Keratinocyte (primary cell): Measurements from ENCODE around the gene STK24. TPM values are rescaled to one million over a fixed set of nuclear protein-coding genes. Genes with fewer than 3 reads are reported as not detected.

ENCODE experiments used
- DNase-seq: peaks from one replicate; pipeline ENCODE4 v3.0.0-alpha.2; 2011; ENCODE audit warnings: low read depth, missing footprints, low spot score
- FAIRE-seq: peaks from 2 replicates; lab custom pipeline; 2011; peaks lifted over from hg19 to GRCh38; lab: Jason Lieb, UNC
- H2AFZ ChIP-seq: 2 replicates; pipeline ENCODE4 v1.6.0; 2012; ENCODE audit warnings: low read length, control low read depth, inconsistent platforms; ENCODE audit not compliant: control insufficient read depth
- H3K27ac ChIP-seq: 2 replicates; pipeline ENCODE4 v1.5.1; 2011; ENCODE audit warnings: low read length; ENCODE audit not compliant: control insufficient read depth, insufficient read depth
- H3K27me3 ChIP-seq: 3 replicates; pipeline ENCODE4 v1.6.0; 2011; ENCODE audit warnings: low read length; ENCODE audit not compliant: control insufficient read depth, insufficient read depth; ENCODE audit errors: extremely low read depth
- H3K36me3 ChIP-seq, 2 experiments: 2 replicates in 1 of 2; 3 replicates in 1 of 2; pipeline ENCODE4 v1.5.1; 2011; ENCODE audit warnings: low read length in 2 of 2, mild to moderate bottlenecking in 1 of 2; ENCODE audit not compliant: control insufficient read depth in 2 of 2, insufficient read depth in 2 of 2; ENCODE audit errors: extremely low read depth in 1 of 2
- H3K4me1 ChIP-seq: 3 replicates; pipeline ENCODE4 v1.5.1; 2011; ENCODE audit warnings: low read length; ENCODE audit not compliant: control insufficient read depth, insufficient read depth; ENCODE audit errors: extremely low read depth
- H3K4me2 ChIP-seq: 3 replicates; pipeline ENCODE4 v1.6.0; 2011; ENCODE audit warnings: low read depth, low read length; ENCODE audit not compliant: control insufficient read depth, insufficient read depth; ENCODE audit errors: extremely low read depth
- H3K4me3 ChIP-seq, 3 experiments: fragments of 200-600 bp in 1 of 3; sonication (generic) in 1 of 3; 2 replicates in 2 of 3; 3 replicates in 1 of 3; pipeline ENCODE4 v1.5.1; 2011 to 2016; ENCODE audit warnings: low read length in 3 of 3, mild to moderate bottlenecking in 3 of 3, control low read depth in 2 of 3, inconsistent platforms in 1 of 3, low read depth in 1 of 3, mixed read lengths in 1 of 3, mixed run types in 1 of 3, moderate library complexity in 1 of 3; ENCODE audit not compliant: control insufficient read depth in 2 of 3, insufficient read depth in 2 of 3; ENCODE audit errors: extremely low read depth in 1 of 3
- H3K79me2 ChIP-seq: 2 replicates; pipeline ENCODE4 v1.6.0; 2012; ENCODE audit warnings: low read length; ENCODE audit not compliant: control insufficient read depth, insufficient read depth
- H3K9ac ChIP-seq: 3 replicates; pipeline ENCODE4 v1.6.0; 2011; ENCODE audit warnings: low read length; ENCODE audit not compliant: control insufficient read depth, insufficient read depth; ENCODE audit errors: extremely low read depth
- H3K9me1 ChIP-seq: 3 replicates; pipeline ENCODE4 v1.6.0; 2011; ENCODE audit warnings: low read length; ENCODE audit not compliant: control insufficient read depth, insufficient read depth; ENCODE audit errors: extremely low read depth
- H3K9me3 ChIP-seq: 2 replicates; pipeline ENCODE4 v1.5.1; 2012; ENCODE audit warnings: low read depth, low read length; ENCODE audit not compliant: control insufficient read depth
- H4K20me1 ChIP-seq: 3 replicates; pipeline ENCODE4 v1.6.0; 2011; ENCODE audit warnings: low read length; ENCODE audit not compliant: control insufficient read depth, insufficient read depth; ENCODE audit errors: extremely low read depth
- EZH2 ChIP-seq: IDR thresholded peaks from one replicate; pipeline ENCODE4 v1.6.1; 2012; ENCODE audit warnings: inconsistent platforms, mild to moderate bottlenecking, low read length, moderate library complexity
- dilution Hi-C: fragments of 300-500 bp; cut with MboI; formaldehyde crosslinking; loops from one replicate; pipeline ENCODE4 v1.7.0; 2020; ENCODE audit warnings: low sequenced_read_pairs; ENCODE audit not compliant: extremely low pct_ligation_motif_present
- polyA plus RNA-seq, 5 experiments: library from polyadenylated mRNA; depleted of rRNA in 3 of 5; stranded (reverse) in 3 of 5; stranded (forward) in 1 of 5; unstranded in 1 of 5; fragments of >200 nt; gene quantifications; 1 replicate in 1 of 5; 2 replicates in 3 of 5; 3 replicates in 1 of 5; pipeline versions ENCODE4 v1.2.1 to v1.2.3, GENCODE V29; 2011 to 2012; ENCODE audit warnings: missing spikeins in 2 of 5, low read depth in 1 of 5, low replicate concordance in 1 of 5
- TF ChIP-seq, protein P1 (sequence below), 3 experiments: IDR thresholded peaks in 1 of 3; conservative IDR thresholded peaks in 1 of 3; optimal IDR thresholded peaks in 1 of 3; 2 replicates in 2 of 3; 3 replicates in 1 of 3; pipeline versions ENCODE3 to v1.5.1; 2011; ENCODE audit warnings: low read length in 3 of 3, mild to moderate bottlenecking in 3 of 3, moderate library complexity in 2 of 3, control low read depth in 1 of 3, inconsistent platforms in 1 of 3; ENCODE audit not compliant: insufficient read depth in 2 of 3; ENCODE audit errors: extremely low read depth in 1 of 3

Gene STK24
- polyA plus RNA-seq, 1 donor (not counting 4 experiments of a cell fraction or from before 2014, with no cell fraction given), result 81.6 TPM

DNA sequence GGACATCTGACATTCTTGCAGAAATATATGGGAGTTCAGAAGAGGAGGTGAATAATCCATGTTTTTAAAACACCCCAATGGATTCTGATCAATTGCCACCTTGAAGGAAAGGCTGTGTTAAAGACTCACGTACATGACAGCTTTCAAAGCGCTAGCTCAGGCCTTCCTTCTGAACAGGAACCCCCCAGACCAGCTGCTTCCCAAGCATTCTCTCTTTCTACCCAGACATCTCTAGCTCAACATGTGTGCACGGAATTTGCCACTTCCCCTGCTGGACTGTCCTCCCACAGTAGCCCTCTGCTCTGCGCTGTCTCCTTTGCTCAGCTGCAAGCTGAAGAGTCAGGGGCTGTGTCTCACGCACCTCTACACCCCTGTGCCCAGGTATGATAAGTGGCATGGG is 54.5 kb downstream of the STK24 start:
- H3K27ac ChIP-seq, result no peak overlapping the region
- H3K9me1 ChIP-seq, result peaks cover 19% of the 10 kb centered on the region
- peaks cover 5 to 12% of the 10 kb centered on the region in 2 experiments for H3K36me3 ChIP-seq
- H3K4me3 ChIP-seq, result no peak overlapping the region
- H3K79me2 ChIP-seq, result peaks cover 96% of the 10 kb centered on the region
- TF ChIP-seq, protein P1, sequence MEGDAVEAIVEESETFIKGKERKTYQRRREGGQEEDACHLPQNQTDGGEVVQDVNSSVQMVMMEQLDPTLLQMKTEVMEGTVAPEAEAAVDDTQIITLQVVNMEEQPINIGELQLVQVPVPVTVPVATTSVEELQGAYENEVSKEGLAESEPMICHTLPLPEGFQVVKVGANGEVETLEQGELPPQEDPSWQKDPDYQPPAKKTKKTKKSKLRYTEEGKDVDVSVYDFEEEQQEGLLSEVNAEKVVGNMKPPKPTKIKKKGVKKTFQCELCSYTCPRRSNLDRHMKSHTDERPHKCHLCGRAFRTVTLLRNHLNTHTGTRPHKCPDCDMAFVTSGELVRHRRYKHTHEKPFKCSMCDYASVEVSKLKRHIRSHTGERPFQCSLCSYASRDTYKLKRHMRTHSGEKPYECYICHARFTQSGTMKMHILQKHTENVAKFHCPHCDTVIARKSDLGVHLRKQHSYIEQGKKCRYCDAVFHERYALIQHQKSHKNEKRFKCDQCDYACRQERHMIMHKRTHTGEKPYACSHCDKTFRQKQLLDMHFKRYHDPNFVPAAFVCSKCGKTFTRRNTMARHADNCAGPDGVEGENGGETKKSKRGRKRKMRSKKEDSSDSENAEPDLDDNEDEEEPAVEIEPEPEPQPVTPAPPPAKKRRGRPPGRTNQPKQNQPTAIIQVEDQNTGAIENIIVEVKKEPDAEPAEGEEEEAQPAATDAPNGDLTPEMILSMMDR (optimal IDR thresholded peaks at IDR 0.05 in 1 of 3, IDR thresholded peaks at IDR 0.05 in 1 of 3, conservative IDR thresholded peaks at IDR 0.05 in 1 of 3; ENCODE audit: extremely low read depth in 1 of 3, insufficient read depth in 2 of 3, low read length in 3 of 3), result no peak
- TF ChIP-seq EZH2, result no peak
- H3K9me3 ChIP-seq, result no peaks in the 10 kb centered on the region
- no peak for FAIRE-seq
- peaks cover 9% of the 10 kb centered on the region for H3K4me1 ChIP-seq
- peaks cover 50% of the 10 kb centered on the region for H4K20me1 ChIP-seq
- dilution Hi-C loops, result no loop called here
- no peak overlapping the region for H3K9ac ChIP-seq
- no peak overlapping the region for H2AFZ ChIP-seq
- no peak for DNase-seq
- no peak overlapping the region for H3K4me2 ChIP-seq
- H3K27me3 ChIP-seq, result no peaks in the 10 kb centered on the region

DNA sequence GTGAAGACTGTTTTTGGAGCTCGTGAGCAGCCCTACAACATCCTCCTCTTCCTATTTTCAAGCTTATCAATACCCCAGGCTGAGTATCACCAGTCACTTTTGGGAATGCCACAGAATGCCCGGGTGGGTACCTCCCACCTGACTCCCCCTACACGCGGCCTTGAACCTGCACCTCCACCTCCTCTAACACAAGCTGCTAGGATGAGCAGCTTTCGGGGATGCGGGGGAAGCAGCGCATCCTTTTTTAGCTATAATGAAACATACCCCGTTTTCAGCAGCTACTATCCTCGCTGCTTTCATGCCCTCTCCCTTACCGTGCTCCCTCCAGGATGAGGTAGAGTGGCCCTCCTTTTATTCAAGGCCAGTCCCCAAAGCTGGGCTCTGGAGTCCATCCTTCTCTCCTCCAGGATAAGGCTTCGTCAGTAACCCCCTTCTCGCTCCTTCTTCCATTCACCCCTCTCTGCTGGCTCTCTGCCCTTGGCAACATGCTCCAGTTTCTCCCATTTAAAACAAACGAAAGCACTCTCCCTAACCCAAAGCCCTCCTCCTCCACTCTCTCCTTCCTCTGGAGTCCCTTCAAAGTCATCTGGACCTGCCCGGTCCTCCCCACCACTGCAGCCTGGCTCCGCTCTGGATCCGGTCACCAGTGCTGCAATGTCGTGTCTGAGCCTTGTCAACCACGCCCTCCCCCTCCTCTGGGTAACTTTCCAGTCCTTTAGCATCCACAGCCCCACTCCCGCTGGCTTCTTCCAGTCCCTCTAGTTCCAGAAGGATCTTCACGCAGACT is 55.3 kb downstream of the STK24 start:
- Histone ChIP-seq H3K9me3 (no peaks in the 10 kb centered on the region), H2AFZ (no peak overlapping the region), H3K36me3 (peaks cover 5 to 14% of the 10 kb centered on the region in 2 experiments), H3K27ac (no peak overlapping the region), H3K79me2 (peaks cover 96% of the 10 kb centered on the region), H3K9ac (no peak overlapping the region), H3K4me3 (no peak overlapping the region), H3K4me2 (no peak overlapping the region), H3K9me1 (peaks cover 19% of the 10 kb centered on the region), H3K4me1 (peaks cover 9% of the 10 kb centered on the region), H3K27me3 (no peaks in the 10 kb centered on the region), H4K20me1 (peaks cover 46% of the 10 kb centered on the region)
- DNase-seq, result no peak
- dilution Hi-C loops, result no loop called here
- TF ChIP-seq, protein P1 (optimal IDR thresholded peaks at IDR 0.05 in 1 of 3, IDR thresholded peaks at IDR 0.05 in 1 of 3, conservative IDR thresholded peaks at IDR 0.05 in 1 of 3; ENCODE audit: extremely low read depth in 1 of 3, insufficient read depth in 2 of 3, low read length in 3 of 3), result no peak
- no peak for TF ChIP-seq EZH2
- FAIRE-seq, result no peak
